Nucleus accumbens (tissue), 56 donors: Measurements from ENCODE around the gene PRRC2B.
"Not testable (repeated sequence)": the region's sequence is repeated elsewhere in the genome, so short reads cannot be mapped to it uniquely, and the experiment has no call there.

ENCODE experiments used
- DNase-seq, 56 donors: peaks; one replicate each; lab custom pipeline; 2025; lab: John Stamatoyannopoulos, UW

PRRC2B gene

GRCh38 chr9:131385296-131385695 is 8.6 kb upstream of the PRRC2B start:
- no peak for DNase-seq

- DNase-seq = peak in 1 of 56 donors; percentile 22
Measured at GRCh38 chr9:131386281-131386680, 7.6 kb upstream of the PRRC2B start.

GRCh38 chr9:131387394-131387793 is 6.5 kb upstream of the PRRC2B start:
- DNase-seq = no peak

GRCh38 chr9:131391020-131391419 is 2.9 kb upstream of the PRRC2B start:
- no peak for DNase-seq

GRCh38 chr9:131391504-131391903 is 2.4 kb upstream of the PRRC2B start:
- no peak for DNase-seq

- peak in 15 of 56 donors; percentile 23 to 65 (median 38) for DNase-seq
Measured at GRCh38 chr9:131394464-131395156, 724 bp downstream of the PRRC2B start.

- DNase-seq = peak in 7 of 56 donors; percentile 22 to 59 (median 36)
Measured at GRCh38 chr9:131395157-131396098, 1.5 kb downstream of the PRRC2B start.

- not testable (repeated sequence) for DNase-seq
Measured at GRCh38 chr9:131396099-131396479, 2.2 kb downstream of the PRRC2B start.

- no peak for DNase-seq
Measured at GRCh38 chr9:131396626-131397025, 2.7 kb downstream of the PRRC2B start.

GRCh38 chr9:131397100-131397790 is 3.4 kb downstream of the PRRC2B start:
- DNase-seq = peak in 1 of 56 donors; percentile 34

- no peak for DNase-seq
Measured at GRCh38 chr9:131398204-131398603, 4.3 kb downstream of the PRRC2B start.

GRCh38 chr9:131399972-131400371 is 6.1 kb downstream of the PRRC2B start:
- DNase-seq = no peak

GRCh38 chr9:131400627-131401026 is 6.7 kb downstream of the PRRC2B start:
- DNase-seq = no peak

GRCh38 chr9:131402073-131402472 is 8.2 kb downstream of the PRRC2B start:
- peak in 2 of 56 donors; percentile 24 to 29 for DNase-seq

- peak in 49 of 56 donors; percentile 35 to 88 (median 65) for DNase-seq
Measured at GRCh38 chr9:131402738-131403492, 9.0 kb downstream of the PRRC2B start.

- DNase-seq = no peak
Measured at GRCh38 chr9:131403493-131403773, 9.5 kb downstream of the PRRC2B start.

- no peak for DNase-seq
Measured at GRCh38 chr9:131404581-131404980, 10.7 kb downstream of the PRRC2B start.

GRCh38 chr9:131404987-131405386 is 11.1 kb downstream of the PRRC2B start:
- DNase-seq = peak in 9 of 56 donors; percentile 12 to 53 (median 24)

- peak in 4 of 56 donors; percentile 19 to 53 (median 36) for DNase-seq
Measured at GRCh38 chr9:131405428-131405827, 11.5 kb downstream of the PRRC2B start.

GRCh38 chr9:131405858-131406537 is 12.1 kb downstream of the PRRC2B start:
- DNase-seq = no peak
